IMR-90 (cell line): ENCODE results near the gene RPH3AL. TPM values are rescaled to one million over a fixed set of nuclear protein-coding genes. Genes with fewer than 3 reads are reported as not detected.

Source experiments
- ATAC-seq: fragments of 200-7000 bp; cut with Tn5 transposase; 2 replicates; pipeline ENCODE4 v1.9.1; 2020; ENCODE audit warnings: low read depth, mild to moderate bottlenecking, moderate library complexity
- BruUV-seq: library from RNA; stranded (reverse); fragments of 400-500 nt; replicated peaks from 2 replicates; lab custom pipeline; 2021; lab: Mats Ljungman, UMichigan
- CTCF ChIA-PET: fragments of 300-600 bp; formaldehyde crosslinking; extraction: SDS; loops from one replicate; lab custom pipeline; 2021; ENCODE audit warnings: antibody characterized with exemption; lab: Yijun Ruan, JAX
- POLR2A ChIA-PET: fragments of 300-600 bp; sonication (Branson Sonifier 250); formaldehyde crosslinking; loops from one replicate; lab custom pipeline; 2022; ENCODE audit warnings: antibody characterized with exemption; ENCODE audit not compliant: unreplicated experiment; lab: Charles Lee
- DNase-seq: peaks from one replicate; pipeline ENCODE4 v3.0.0; 2013
- H2AFZ ChIP-seq: replicated peaks from 2 replicates; pipeline ENCODE3; 2013; ENCODE audit warnings: low read length, mild to moderate bottlenecking; ENCODE audit not compliant: poor library complexity
- H2AK5ac ChIP-seq: 2 replicates; pipeline ENCODE4 v1.6.1; 2013; ENCODE audit warnings: low read depth, low read length, inconsistent platforms
- H2AK9ac ChIP-seq: replicated peaks from 2 replicates; pipeline ENCODE3; 2013; ENCODE audit warnings: mild to moderate bottlenecking, low read depth, low read length, moderate library complexity; ENCODE audit not compliant: poor library complexity
- H2BK120ac ChIP-seq: 2 replicates; pipeline ENCODE4 v1.6.1; 2013; ENCODE audit warnings: low read depth, low read length, inconsistent platforms
- H2BK15ac ChIP-seq: 3 replicates; pipeline ENCODE4 v1.6.1; 2013; ENCODE audit warnings: low read depth, low read length, inconsistent platforms
- H2BK20ac ChIP-seq: 2 replicates; pipeline ENCODE4 v1.6.1; 2013; ENCODE audit warnings: low read depth, mild to moderate bottlenecking, inconsistent platforms, low read length, moderate library complexity
- H2BK5ac ChIP-seq: 2 replicates; pipeline ENCODE4 v1.6.1; 2013; ENCODE audit warnings: mild to moderate bottlenecking, low read depth, low read length, inconsistent platforms; ENCODE audit not compliant: poor library complexity, severe bottlenecking
- H3K14ac ChIP-seq: replicated peaks from 2 replicates; pipeline ENCODE4 v1.6.1; 2013; ENCODE audit warnings: low read depth, low read length, inconsistent platforms
- H3K18ac ChIP-seq: 2 replicates; pipeline ENCODE4 v1.6.1; 2013; ENCODE audit warnings: low read depth, low read length, control low read depth
- H3K23ac ChIP-seq: 2 replicates; pipeline ENCODE4 v1.6.1; 2013; ENCODE audit warnings: low read depth, low read length, inconsistent platforms
- H3K27ac ChIP-seq: 2 replicates; pipeline ENCODE4 v1.5.1; 2013; ENCODE audit warnings: mild to moderate bottlenecking, control low read depth, low read length; ENCODE audit not compliant: insufficient read depth
- H3K27me3 ChIP-seq: 2 replicates; pipeline ENCODE4 v1.6.1; 2013; ENCODE audit warnings: low read length; ENCODE audit not compliant: control insufficient read depth, insufficient read depth
- H3K36me3 ChIP-seq: 2 replicates; pipeline ENCODE4 v1.6.1; 2013; ENCODE audit warnings: low read length, mixed read lengths; ENCODE audit not compliant: control insufficient read depth, insufficient read depth
- H3K4ac ChIP-seq: 2 replicates; pipeline ENCODE4 v1.6.1; 2013; ENCODE audit warnings: low read depth, low read length, inconsistent platforms
- H3K4me1 ChIP-seq: 2 replicates; pipeline ENCODE4 v1.6.1; 2013; ENCODE audit warnings: low read length, mixed read lengths; ENCODE audit not compliant: control insufficient read depth, insufficient read depth
- H3K4me2 ChIP-seq: 2 replicates; pipeline ENCODE4 v1.6.1; 2013; ENCODE audit warnings: low read depth, mild to moderate bottlenecking, control low read depth, low read length, moderate library complexity
- H3K4me3 ChIP-seq: 2 replicates; pipeline ENCODE4 v1.5.1; 2013; ENCODE audit warnings: low read depth, mild to moderate bottlenecking, control low read depth, low read length, moderate library complexity; ENCODE audit not compliant: insufficient read depth
- H3K56ac ChIP-seq: 2 replicates; pipeline ENCODE4 v1.6.1; 2013; ENCODE audit warnings: low read length, inconsistent platforms; ENCODE audit not compliant: insufficient read depth; ENCODE audit errors: extremely low read depth
- H3K79me1 ChIP-seq, 2 experiments: 2 replicates each; pipeline ENCODE4 v1.6.1; 2013; ENCODE audit warnings: low read length in 2 of 2, inconsistent platforms in 1 of 2, low read depth in 1 of 2
- H3K9ac ChIP-seq: 2 replicates; pipeline ENCODE4 v1.6.1; 2013; ENCODE audit warnings: low read depth, low read length, control low read depth
- H3K9me1 ChIP-seq: 2 replicates; pipeline ENCODE4 v1.6.1; 2013; ENCODE audit warnings: low read length, inconsistent platforms; ENCODE audit not compliant: insufficient read depth
- H3K9me3 ChIP-seq: 2 replicates; pipeline ENCODE4 v1.6.1; 2013; ENCODE audit warnings: low read length; ENCODE audit not compliant: control insufficient read depth, insufficient read depth
- H4K20me1 ChIP-seq: 2 replicates; pipeline ENCODE4 v1.6.1; 2013; ENCODE audit warnings: low read length, inconsistent platforms; ENCODE audit not compliant: insufficient read depth
- H4K5ac ChIP-seq: 2 replicates; pipeline ENCODE4 v1.6.1; 2013; ENCODE audit warnings: mild to moderate bottlenecking, low read depth, low read length, control low read depth
- H4K8ac ChIP-seq, 2 experiments: 2 replicates each; pipeline ENCODE4 v1.6.1; 2013; ENCODE audit warnings: low read depth in 2 of 2, low read length in 2 of 2, control low read depth in 1 of 2, inconsistent platforms in 1 of 2
- H4K91ac ChIP-seq: 2 replicates; pipeline ENCODE4 v1.6.1; 2013; ENCODE audit warnings: low read depth, low read length, inconsistent platforms; ENCODE audit not compliant: insufficient read depth
- BHLHE40 ChIP-seq: fragments of 150-350 bp; IDR thresholded peaks from 2 replicates; pipeline ENCODE4 v1.6.1; 2016; ENCODE audit warnings: mild to moderate bottlenecking, low read depth, low read length
- CEBPB ChIP-seq: IDR thresholded peaks from 2 replicates; pipeline ENCODE4 v1.6.1; 2012; ENCODE audit warnings: low read depth, low read length, improper control_type of control experiment
- CHD1 ChIP-seq: IDR thresholded peaks from 2 replicates; pipeline ENCODE4 v1.6.1; 2012; ENCODE audit warnings: low read depth, low read length, improper control_type of control experiment
- CTCF ChIP-seq: conservative IDR thresholded peaks from 2 replicates; pipeline ENCODE4 v1.5.1; 2012; ENCODE audit warnings: mild to moderate bottlenecking, low read depth, low read length, improper control_type of control experiment
- FOS ChIP-seq: fragments of 150-350 bp; IDR thresholded peaks from 2 replicates; pipeline ENCODE4 v1.6.1; 2016; ENCODE audit warnings: low read depth, low read length
- MAFK ChIP-seq: IDR thresholded peaks from 2 replicates; pipeline ENCODE4 v1.6.1; 2012; ENCODE audit warnings: low read depth, low read length, improper control_type of control experiment
- MAZ ChIP-seq: IDR thresholded peaks from 2 replicates; pipeline ENCODE4 v1.6.1; 2012; ENCODE audit warnings: low read depth, mild to moderate bottlenecking, low read length, improper control_type of control experiment, moderate library complexity, borderline replicate concordance
- MXI1 ChIP-seq: IDR thresholded peaks from 2 replicates; pipeline ENCODE4 v1.6.1; 2012; ENCODE audit warnings: low read depth, mild to moderate bottlenecking, low read length, moderate library complexity, borderline replicate concordance
- NFE2L2 ChIP-seq: fragments of 150-350 bp; IDR thresholded peaks from 2 replicates; pipeline ENCODE4 v1.6.1; 2016; ENCODE audit warnings: low read depth, mild to moderate bottlenecking, low read length
- POLR2A ChIP-seq: IDR thresholded peaks from 2 replicates; pipeline ENCODE4 v1.6.1; 2012; ENCODE audit warnings: mild to moderate bottlenecking, low read depth, low read length
- RAD21 ChIP-seq: IDR thresholded peaks from 2 replicates; pipeline ENCODE4 v1.6.1; 2012; ENCODE audit warnings: low read length, improper control_type of control experiment
- RCOR1 ChIP-seq: IDR thresholded peaks from 2 replicates; pipeline ENCODE4 v1.6.1; 2012; ENCODE audit warnings: mild to moderate bottlenecking, low read length, improper control_type of control experiment; ENCODE audit not compliant: insufficient replicate concordance
- RFX5 ChIP-seq: IDR thresholded peaks from 2 replicates; pipeline ENCODE4 v1.8.0; 2012; ENCODE audit warnings: low read depth, mild to moderate bottlenecking, low read length, moderate library complexity
- SMC3 ChIP-seq: fragments of 150-350 bp; IDR thresholded peaks from 2 replicates; pipeline ENCODE4 v1.6.1; 2016; ENCODE audit warnings: low read depth, mild to moderate bottlenecking, antibody characterized with exemption, low read length, moderate library complexity
- WGBS, 2 experiments: methylation state at CpG; one replicate each; pipeline versions ENCODE4 v1.1.5 to v1.1.7; 2013; ENCODE audit warnings: missing lambda C conversion rate in 2 of 2; ENCODE audit not compliant: insufficient read length in 1 of 2; ENCODE audit errors: extremely low coverage in 2 of 2; 5-methylcytosine and 5-hydroxymethylcytosine counted together
- dilution Hi-C: fragments of 300-500 bp; cut with HindIII; formaldehyde crosslinking; loops from one replicate; pipeline ENCODE4 v1.14.3; 2018; ENCODE audit warnings: low sequenced_read_pairs; ENCODE audit not compliant: unreplicated experiment
- in situ Hi-C: fragments of 300-500 bp; cut with MboI; formaldehyde crosslinking; loops from 3 replicates; pipeline ENCODE4 v1.14.3; 2019; ENCODE audit warnings: low sequenced_read_pairs, inconsistent platforms, mixed read lengths
- intact Hi-C: fragments of 100-400 bp; cut with micrococcal nuclease; formaldehyde crosslinking; loops from 2 replicates; pipeline ENCODE4 v1.10.0; 2022
- polyA plus RNA-seq, 3 experiments: library from polyadenylated mRNA; depleted of rRNA; stranded (reverse); fragments of >200 nt; gene quantifications; 2 replicates each; pipeline ENCODE4 v1.2.3, GENCODE V29; 2012; ENCODE audit warnings: low replicate concordance in 1 of 3
- total RNA-seq: library from RNA; depleted of rRNA; stranded (reverse); fragments of >200 nt; gene quantifications from 2 replicates; pipeline ENCODE4 v1.2.3, GENCODE V29; 2012

Gene RPH3AL
- total and polyA plus RNA-seq, 2 of the 4 experiments (the other 2 are of a cell fraction): 1.8 to 2.5 TPM

DNA sequence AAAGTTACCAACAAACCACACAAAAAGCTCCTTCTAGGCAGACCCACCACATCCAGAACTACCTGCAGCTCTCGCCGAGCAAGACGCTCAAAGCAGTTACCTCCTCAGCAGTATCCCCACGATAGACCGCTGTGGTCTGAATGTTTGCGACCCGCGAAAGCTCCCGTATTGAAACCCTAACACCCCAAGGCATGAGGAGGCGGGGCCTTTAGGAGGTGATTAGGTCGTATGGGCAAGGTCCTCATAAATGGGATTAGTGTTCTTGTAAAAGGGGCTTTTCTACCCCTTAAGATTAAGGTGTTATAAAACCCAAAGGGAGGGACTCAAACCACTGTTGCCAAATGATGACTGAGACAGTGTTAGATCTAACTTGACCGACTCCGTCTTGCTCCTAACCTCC is 19.0 kb upstream of the RPH3AL start:
- Histone ChIP-seq H3K23ac (no peak overlapping the region), H3K27ac (no peak overlapping the region), H3K18ac (no peak overlapping the region), H3K4me1 (no peaks in the 10 kb centered on the region), H3K56ac (no peak overlapping the region), H2AK5ac (no peak overlapping the region), H2BK20ac (no peak overlapping the region), H3K36me3 (no peaks in the 10 kb centered on the region), H4K5ac (no peak overlapping the region), H4K91ac (no peak overlapping the region), H3K4me2 (no peak overlapping the region), H3K14ac (no peak overlapping the region), H2AFZ (no peak overlapping the region), H3K4ac (no peak overlapping the region), H2BK5ac (no peak overlapping the region), H2BK120ac (no peak overlapping the region), H4K20me1 (no peaks in the 10 kb centered on the region; the same call in 1 of the 2 replicates), H3K4me3 (no peak overlapping the region), H3K9ac (no peak overlapping the region), H2AK9ac (no peak overlapping the region), H4K8ac (no peak overlapping the region), H2BK15ac (no peak overlapping the region), H3K9me1 (no peaks in the 10 kb centered on the region), H3K27me3 (peaks cover 7% of the 10 kb centered on the region), H3K9me3 (no peaks in the 10 kb centered on the region; the same call in 1 of the 2 replicates), H3K79me1 (no peaks in the 10 kb centered on the region)
- ATAC-seq (no peak), DNase-seq (no peak)
- no TSS peak for BruUV-seq
- ChIA-PET CTCF (no interaction called here), POLR2A (no interaction called here)
- intact Hi-C loops (no loop called here), in situ Hi-C loops (no loop called here), dilution Hi-C loops (no loop called here)
- TF ChIP-seq POLR2A (no peak), RCOR1 (no peak), CTCF (no peak), RFX5 (no peak), FOS (no peak), RAD21 (no peak), MAFK (no peak), CEBPB (no peak), NFE2L2 (no peak), CHD1 (no peak), MAZ (no peak), SMC3 (no peak), MXI1 (no peak), BHLHE40 (no peak)
- WGBS, 2 experiments: no CpG with 5 or more reads among the region's 13 CpGs
